SU-DHL-6 (cell line): ENCODE data around the gene FOXK2.

Experiments
- H2AFZ ChIP-seq: fragments of 200-600 bp; sonication (generic); 2 replicates; pipeline ENCODE4 v1.6.1; 2014; ENCODE audit warnings: low read depth, mild to moderate bottlenecking, moderate library complexity, mixed read lengths, antibody characterized with exemption, low read length; ENCODE audit not compliant: severe bottlenecking
- H3F3A ChIP-seq: fragments of 200-600 bp; shearing (Covaris generic); 2 replicates; pipeline ENCODE4 v1.6.0; 2016; ENCODE audit warnings: antibody characterized with exemption, mild to moderate bottlenecking; ENCODE audit not compliant: insufficient read depth
- H3K27ac ChIP-seq: fragments of 200-600 bp; sonication (generic); 2 replicates; pipeline ENCODE4 v1.5.1; 2016; ENCODE audit warnings: low read depth, mild to moderate bottlenecking, low read length, moderate library complexity, mixed read lengths
- H3K27me3 ChIP-seq: fragments of 200-600 bp; sonication (generic), shearing (Covaris generic); 2 replicates; pipeline ENCODE4 v1.6.0; 2014; ENCODE audit warnings: mild to moderate bottlenecking, low read length
- H3K36me3 ChIP-seq: fragments of 200-600 bp; sonication (generic); 2 replicates; pipeline ENCODE4 v1.6.1; 2014; ENCODE audit warnings: mild to moderate bottlenecking, low read length, mixed read lengths
- H3K4me2 ChIP-seq: fragments of 300-600, 200-600 bp; shearing (Covaris generic), sonication (generic); 2 replicates; pipeline ENCODE4 v1.6.0; 2014; ENCODE audit warnings: low read length, low read depth, mild to moderate bottlenecking; ENCODE audit not compliant: poor library complexity, severe bottlenecking
- H3K4me3 ChIP-seq: fragments of 200-600 bp; sonication (generic); 2 replicates; pipeline ENCODE4 v1.5.1; 2014; ENCODE audit warnings: antibody characterized with exemption, low read length, mild to moderate bottlenecking, mixed read lengths; ENCODE audit not compliant: insufficient read depth, poor library complexity, severe bottlenecking
- H3K79me2 ChIP-seq: fragments of 200-600 bp; sonication (generic); 2 replicates; pipeline ENCODE4 v1.6.1; 2014; ENCODE audit warnings: mild to moderate bottlenecking, low read length, moderate library complexity; ENCODE audit not compliant: insufficient read depth
- H3K9ac ChIP-seq: fragments of 200-600 bp; sonication (generic); 2 replicates; pipeline ENCODE4 v1.7.0; 2014; ENCODE audit warnings: mild to moderate bottlenecking, low read length
- H3K9me2 ChIP-seq: fragments of 200-600 bp; sonication (generic); replicated peaks from 2 replicates; pipeline ENCODE4 v1.6.1; 2014; ENCODE audit warnings: low read length; ENCODE audit not compliant: insufficient read depth
- H3K9me3 ChIP-seq: fragments of 200-600 bp; sonication (generic); 2 replicates; pipeline ENCODE4 v1.6.1; 2014; ENCODE audit warnings: low read length, mixed read lengths; ENCODE audit not compliant: insufficient read depth
- H4K20me1 ChIP-seq: fragments of 200-600 bp; sonication (generic); 2 replicates; pipeline ENCODE4 v1.6.1; 2014; ENCODE audit warnings: low read depth, mild to moderate bottlenecking, antibody characterized with exemption, low read length, moderate library complexity, mixed read lengths
- EZH2phosphoT487 ChIP-seq: fragments of 200-600 bp; sonication (generic), shearing (Covaris generic); conservative IDR thresholded peaks from 2 replicates; pipeline ENCODE4 v1.6.1; 2018; ENCODE audit warnings: mild to moderate bottlenecking, antibody characterized with exemption, low read length, moderate library complexity, mixed read lengths
- TF ChIP-seq, protein P1 (sequence below): fragments of 200-600 bp; sonication (generic); IDR thresholded peaks from one replicate; pipeline ENCODE4 v1.5.1; 2017; ENCODE audit warnings: antibody characterized with exemption, mild to moderate bottlenecking, low read length, moderate library complexity; ENCODE audit not compliant: insufficient read depth, poor library complexity, severe bottlenecking

The FOXK2 gene

DNA sequence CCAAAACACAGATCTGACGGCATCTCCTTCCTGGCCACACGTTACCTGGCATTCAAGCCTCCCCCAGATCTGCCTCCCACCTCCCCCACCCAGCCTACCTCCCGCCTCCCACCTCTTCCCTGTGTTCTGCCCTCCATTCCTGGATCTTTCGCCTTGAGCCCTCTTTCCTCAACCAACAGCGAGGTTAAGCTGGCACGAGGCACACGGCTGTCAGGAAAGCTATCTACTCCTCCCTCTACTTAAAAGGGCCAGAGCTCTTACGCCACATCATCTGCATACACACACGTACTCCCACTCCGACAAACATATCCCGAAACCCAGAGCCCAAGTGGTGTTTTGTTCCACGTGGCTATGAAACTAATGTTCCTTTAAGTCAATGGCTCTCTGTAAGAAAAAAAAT lies 110.7 kb downstream of the FOXK2 start:
- H3K9me3 ChIP-seq, result no peaks in the 10 kb centered on the region
- no peak overlapping the region for H3K4me3 ChIP-seq
- no peak overlapping the region for H3K9ac ChIP-seq
- H3K36me3 ChIP-seq, result peaks cover 15% of the 10 kb centered on the region
- no peaks in the 10 kb centered on the region for H3K27me3 ChIP-seq
- H2AFZ ChIP-seq, result no peak overlapping the region
- H3K79me2 ChIP-seq, result peaks cover 35% of the 10 kb centered on the region; the same call in 1 of the 2 replicates
- TF ChIP-seq EZH2phosphoT487, result no peak
- TF ChIP-seq, protein P1, sequence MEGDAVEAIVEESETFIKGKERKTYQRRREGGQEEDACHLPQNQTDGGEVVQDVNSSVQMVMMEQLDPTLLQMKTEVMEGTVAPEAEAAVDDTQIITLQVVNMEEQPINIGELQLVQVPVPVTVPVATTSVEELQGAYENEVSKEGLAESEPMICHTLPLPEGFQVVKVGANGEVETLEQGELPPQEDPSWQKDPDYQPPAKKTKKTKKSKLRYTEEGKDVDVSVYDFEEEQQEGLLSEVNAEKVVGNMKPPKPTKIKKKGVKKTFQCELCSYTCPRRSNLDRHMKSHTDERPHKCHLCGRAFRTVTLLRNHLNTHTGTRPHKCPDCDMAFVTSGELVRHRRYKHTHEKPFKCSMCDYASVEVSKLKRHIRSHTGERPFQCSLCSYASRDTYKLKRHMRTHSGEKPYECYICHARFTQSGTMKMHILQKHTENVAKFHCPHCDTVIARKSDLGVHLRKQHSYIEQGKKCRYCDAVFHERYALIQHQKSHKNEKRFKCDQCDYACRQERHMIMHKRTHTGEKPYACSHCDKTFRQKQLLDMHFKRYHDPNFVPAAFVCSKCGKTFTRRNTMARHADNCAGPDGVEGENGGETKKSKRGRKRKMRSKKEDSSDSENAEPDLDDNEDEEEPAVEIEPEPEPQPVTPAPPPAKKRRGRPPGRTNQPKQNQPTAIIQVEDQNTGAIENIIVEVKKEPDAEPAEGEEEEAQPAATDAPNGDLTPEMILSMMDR, result no peak
- no peaks in the 10 kb centered on the region for H3F3A ChIP-seq
- no peaks in the 10 kb centered on the region; the same call in 1 of the 2 replicates for H4K20me1 ChIP-seq
- H3K4me2 ChIP-seq, result no peak overlapping the region
- H3K27ac ChIP-seq, result no peak overlapping the region
- no peaks in the 10 kb centered on the region for H3K9me2 ChIP-seq

DNA sequence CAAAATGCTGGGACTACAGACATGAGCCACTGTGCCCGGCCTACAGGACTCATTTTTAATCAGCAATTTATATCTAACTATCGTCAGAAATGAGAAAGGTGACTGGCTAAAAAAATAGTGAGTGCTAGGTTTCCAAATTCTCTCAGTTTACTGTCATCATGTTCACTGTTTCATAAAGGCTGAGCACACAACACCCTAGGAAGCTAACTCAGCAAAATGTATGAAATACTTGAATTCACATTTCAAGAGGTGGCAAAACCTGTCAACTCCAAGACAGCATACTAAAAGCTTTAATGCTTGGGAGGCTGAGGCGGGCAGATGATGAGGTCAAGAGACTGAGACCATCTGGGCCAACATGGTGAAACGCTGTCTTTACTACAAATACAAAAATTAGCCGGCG lies 112.0 kb downstream of the FOXK2 start:
- Histone ChIP-seq H3K79me2 (peaks cover 47% of the 10 kb centered on the region), H3K9ac (no peak overlapping the region), H3K36me3 (peaks cover 12% of the 10 kb centered on the region), H4K20me1 (no peaks in the 10 kb centered on the region; the same call in 1 of the 2 replicates), H3K27ac (no peak overlapping the region), H3K4me2 (no peak overlapping the region), H3K27me3 (no peaks in the 10 kb centered on the region), H2AFZ (no peak overlapping the region), H3K9me3 (no peaks in the 10 kb centered on the region), H3F3A (no peaks in the 10 kb centered on the region), H3K4me3 (no peak overlapping the region), H3K9me2 (no peaks in the 10 kb centered on the region)
- no peak for TF ChIP-seq EZH2phosphoT487
- TF ChIP-seq, protein P1, result no peak

DNA sequence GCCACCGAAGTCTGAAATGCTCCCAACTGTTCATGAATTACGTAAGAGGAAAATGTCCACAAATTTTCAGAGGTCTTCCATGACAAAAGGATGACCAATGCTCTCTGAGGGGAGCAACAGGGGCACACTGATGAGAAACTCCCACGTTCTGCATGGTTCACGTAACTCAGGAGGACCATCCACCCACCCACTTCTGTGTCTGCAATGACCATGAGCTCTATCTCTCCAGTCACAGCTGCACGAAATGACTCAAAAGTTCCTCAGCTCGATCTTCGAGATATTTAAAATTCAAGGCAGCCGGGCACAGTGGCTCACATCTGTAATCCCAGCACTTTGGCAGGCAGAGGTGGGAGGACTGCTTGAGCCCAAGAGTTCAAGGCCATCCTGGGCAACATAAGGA lies 112.9 kb downstream of the FOXK2 start:
- Histone ChIP-seq H2AFZ (no peak overlapping the region), H3K9ac (no peak overlapping the region), H3K27me3 (no peaks in the 10 kb centered on the region), H3K9me3 (no peaks in the 10 kb centered on the region), H3K27ac (no peak overlapping the region), H4K20me1 (no peaks in the 10 kb centered on the region; the same call in 1 of the 2 replicates), H3K4me2 (no peak overlapping the region), H3K9me2 (no peaks in the 10 kb centered on the region), H3K4me3 (no peak overlapping the region), H3F3A (no peaks in the 10 kb centered on the region), H3K36me3 (peaks cover 8% of the 10 kb centered on the region), H3K79me2 (peaks cover 56% of the 10 kb centered on the region)
- TF ChIP-seq, protein P1, result no peak
- TF ChIP-seq EZH2phosphoT487, result no peak
